Measurements from ENCODE around the gene PC.

PC gene

GRCh38 chr11:66910016-66910415, 48.2 kb downstream of the PC start:
- DNase-seq = no peak

GRCh38 chr11:66909181-66909580, 49.0 kb downstream of the PC start:
- DNase-seq = no peak

GRCh38 chr11:66907751-66908630, 50.2 kb downstream of the PC start:
- no peak for DNase-seq

- DNase-seq = peak; percentile 62
Observed at GRCh38 chr11:66906061-66906733, 52.0 kb downstream of the PC start.

GRCh38 chr11:66905631-66906030, 52.6 kb downstream of the PC start:
- DNase-seq = no peak

- DNase-seq = no peak
Observed at GRCh38 chr11:66904981-66905521, 53.1 kb downstream of the PC start.

- no peak for DNase-seq
Observed at GRCh38 chr11:66904561-66904960, 53.6 kb downstream of the PC start.

- no peak for DNase-seq
Observed at GRCh38 chr11:66904055-66904454, 54.1 kb downstream of the PC start.

GRCh38 chr11:66902486-66903177, 55.6 kb downstream of the PC start:
- no peak for DNase-seq

- no peak for DNase-seq
Observed at GRCh38 chr11:66901964-66902390, 56.2 kb downstream of the PC start.

GRCh38 chr11:66894141-66894540, 64.0 kb downstream of the PC start:
- DNase-seq = peak; percentile 16

GRCh38 chr11:66892911-66893310, 65.3 kb downstream of the PC start:
- DNase-seq = no peak

GRCh38 chr11:66891851-66892660, 66.1 kb downstream of the PC start:
- peak; percentile 9 for DNase-seq

GRCh38 chr11:66889960-66890359, 68.2 kb downstream of the PC start:
- DNase-seq = peak; percentile 17

- DNase-seq = no peak
Observed at GRCh38 chr11:66888282-66888681, 69.9 kb downstream of the PC start.

GRCh38 chr11:66887526-66887925, 70.7 kb downstream of the PC start:
- DNase-seq = peak; percentile 20

- peak; percentile 22 for DNase-seq
Observed at GRCh38 chr11:66886671-66887221, 71.4 kb downstream of the PC start.

GRCh38 chr11:66885950-66886440, 72.2 kb downstream of the PC start:
- DNase-seq = peak; percentile 15

GRCh38 chr11:66885469-66885868, 72.7 kb downstream of the PC start:
- DNase-seq = peak; percentile 7

GRCh38 chr11:66884443-66884842, 73.7 kb downstream of the PC start:
- no peak for DNase-seq

- DNase-seq = peak; percentile 69
Observed at GRCh38 chr11:66883016-66883965, 74.9 kb downstream of the PC start.

Data from left hindlimb (tissue), 1 donor.